ENCODE measurements around the gene CTDNEP1. TPM values are rescaled to one million over a fixed set of nuclear protein-coding genes. Genes with fewer than 3 reads are reported as not detected.

Gene CTDNEP1
- total and polyA plus RNA-seq, 11 donors: 54.0 to 126 (median 107) TPM

DNA sequence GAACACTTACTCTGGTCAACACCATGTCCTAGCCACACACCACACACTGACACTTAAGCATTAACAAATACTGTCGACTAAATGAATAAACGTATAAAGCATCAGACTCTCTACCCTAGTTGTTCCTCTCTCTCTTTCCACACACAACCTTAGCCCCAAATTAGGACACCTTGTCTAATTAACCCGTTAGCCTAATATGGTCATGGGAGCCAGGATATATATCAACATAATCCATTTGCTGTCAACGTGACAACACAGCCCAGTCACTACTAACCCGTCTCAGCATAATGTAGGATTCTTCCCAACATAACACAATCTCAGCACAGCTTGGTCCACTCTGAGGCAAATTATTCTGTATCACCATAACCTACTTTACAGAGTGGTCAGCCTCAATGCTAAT is 19.4 kb downstream of the CTDNEP1 start:
- DNase-seq: no peak
- Histone ChIP-seq H3K27me3 (no peaks in the 10 kb centered on the region), H3K9me3 (no peaks in the 10 kb centered on the region), H3K27ac (no peak overlapping the region), H3K36me3 (peaks cover 0 to 57% (median 50%) of the 10 kb centered on the region in 9 donors), H3K4me3 (peak overlapping the region in 2 of 12 donors; percentile 79 to 85), H3K4me1 (peaks cover 5 to 48% (median 23%) of the 10 kb centered on the region in 12 donors)
- 80 to 85% (median 83%) methylated on average over 5 of the region's 5 CpGs for WGBS, 4 donors
- intact Hi-C loops (cut with DNase I): loop anchor here in 3 of 10 donors (10.0 kb wide), 3 partner anchors 253 to 613 kb away; partner anchors contain the start of genes CD68 (in 1 of the 3), POLR2A (in 1 of the 3) and SLC35G6 (in 1 of the 3)
- TF ChIP-seq, protein P1, sequence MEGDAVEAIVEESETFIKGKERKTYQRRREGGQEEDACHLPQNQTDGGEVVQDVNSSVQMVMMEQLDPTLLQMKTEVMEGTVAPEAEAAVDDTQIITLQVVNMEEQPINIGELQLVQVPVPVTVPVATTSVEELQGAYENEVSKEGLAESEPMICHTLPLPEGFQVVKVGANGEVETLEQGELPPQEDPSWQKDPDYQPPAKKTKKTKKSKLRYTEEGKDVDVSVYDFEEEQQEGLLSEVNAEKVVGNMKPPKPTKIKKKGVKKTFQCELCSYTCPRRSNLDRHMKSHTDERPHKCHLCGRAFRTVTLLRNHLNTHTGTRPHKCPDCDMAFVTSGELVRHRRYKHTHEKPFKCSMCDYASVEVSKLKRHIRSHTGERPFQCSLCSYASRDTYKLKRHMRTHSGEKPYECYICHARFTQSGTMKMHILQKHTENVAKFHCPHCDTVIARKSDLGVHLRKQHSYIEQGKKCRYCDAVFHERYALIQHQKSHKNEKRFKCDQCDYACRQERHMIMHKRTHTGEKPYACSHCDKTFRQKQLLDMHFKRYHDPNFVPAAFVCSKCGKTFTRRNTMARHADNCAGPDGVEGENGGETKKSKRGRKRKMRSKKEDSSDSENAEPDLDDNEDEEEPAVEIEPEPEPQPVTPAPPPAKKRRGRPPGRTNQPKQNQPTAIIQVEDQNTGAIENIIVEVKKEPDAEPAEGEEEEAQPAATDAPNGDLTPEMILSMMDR (IDR thresholded peaks at IDR 0.05): no peak
- TF ChIP-seq POLR2A (IDR thresholded peaks at IDR 0.05): no peak
- no peak for ATAC-seq

DNA sequence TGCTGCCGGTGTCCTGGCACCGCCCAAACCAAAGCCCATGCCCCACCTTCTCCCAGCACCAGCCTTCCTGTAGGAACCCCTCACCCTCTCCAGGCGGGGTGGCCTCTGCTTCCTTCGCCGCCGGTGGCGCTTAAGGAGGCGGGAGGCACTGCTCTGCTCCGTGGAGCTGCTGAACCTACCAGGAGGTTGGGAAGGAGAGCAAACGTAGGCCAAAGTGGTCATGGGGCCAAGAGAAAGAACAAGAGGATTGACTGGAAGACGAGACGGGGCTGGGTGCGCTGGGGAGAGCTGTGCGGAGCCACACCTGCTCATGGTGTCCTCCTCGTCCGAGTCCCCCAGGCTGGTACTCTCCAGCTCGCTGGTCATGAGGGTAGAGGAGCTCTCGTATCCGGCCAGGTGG is 22.0 kb downstream of the CTDNEP1 start:
- ATAC-seq: no peak
- Histone ChIP-seq H3K4me1 (peaks cover 5 to 38% (median 17%) of the 10 kb centered on the region in 12 donors), H3K27ac (no peak overlapping the region), H3K4me3 (no peak overlapping the region), H3K9me3 (no peaks in the 10 kb centered on the region), H3K36me3 (peaks cover 0 to 61% (median 58%) of the 10 kb centered on the region in 9 donors), H3K27me3 (no peaks in the 10 kb centered on the region)
- no peak for DNase-seq
- WGBS, 4 donors: 94 to 97% (median 96%) methylated on average over 19 of the region's 19 CpGs
- TF ChIP-seq, protein P1 (IDR thresholded peaks at IDR 0.05): no peak
- TF ChIP-seq POLR2A (IDR thresholded peaks at IDR 0.05): no peak
- intact Hi-C loops (cut with DNase I): no loop called here

DNA sequence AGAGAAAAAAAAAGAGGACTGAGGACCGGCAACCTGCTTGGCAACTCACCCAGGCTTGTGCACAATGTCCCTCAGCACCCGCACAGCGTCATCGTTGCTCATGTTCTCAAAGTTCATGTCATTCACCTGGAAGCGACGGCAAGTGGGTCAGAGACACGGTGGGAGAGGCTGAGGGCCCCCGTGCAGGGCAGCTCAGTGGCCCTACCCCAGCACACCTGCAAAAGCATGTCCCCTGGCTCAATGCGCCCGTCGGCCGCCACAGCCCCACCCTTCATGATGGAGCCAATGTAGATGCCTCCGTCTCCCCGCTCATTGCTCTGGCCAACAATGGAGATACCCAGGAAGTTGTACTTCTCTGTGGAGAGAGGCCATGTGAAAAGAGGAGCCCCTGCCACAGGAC is 22.6 kb downstream of the CTDNEP1 start:
- intact Hi-C loops (cut with DNase I): no loop called here

More for the DNA sequence above, 22.6 kb downstream of the CTDNEP1 start:
- no peaks in the 10 kb centered on the region for H3K27me3 ChIP-seq
- no peak for DNase-seq
- TF ChIP-seq POLR2A (IDR thresholded peaks at IDR 0.05): no peak
- TF ChIP-seq, protein P1 (IDR thresholded peaks at IDR 0.05): no peak
- H3K4me1 ChIP-seq: peaks cover 5 to 42% (median 17%) of the 10 kb centered on the region in 12 donors
- no peak overlapping the region for H3K4me3 ChIP-seq
- ATAC-seq: no peak
- H3K27ac ChIP-seq: no peak overlapping the region
- no peaks in the 10 kb centered on the region for H3K9me3 ChIP-seq
- H3K36me3 ChIP-seq: peaks cover 0 to 67% (median 63%) of the 10 kb centered on the region in 9 donors
- 89 to 92% (median 91%) methylated on average over 13 to 14 of the region's 14 CpGs for WGBS, 4 donors
